Tibial nerve (tissue), 4 donors: ENCODE measurements around the gene SYNGAP1. TPM values are rescaled to one million over a fixed set of nuclear protein-coding genes. Genes with fewer than 3 reads are reported as not detected.

ENCODE experiments used
- DNase-seq, 2 donors: peaks; one replicate each; pipeline ENCODE4 v3.0.0-alpha.2; 2019; ENCODE audit warnings: low spot score in 2 of 2
- H3K27ac ChIP-seq, 4 donors: fragments of 200-600 bp; sonication (generic) in 3 of 4; one replicate each; pipeline ENCODE4 v1.5.1; 2017 to 2019; ENCODE audit warnings: mild to moderate bottlenecking in 1 of 4
- H3K27me3 ChIP-seq, 2 donors: fragments of 200-600 bp; sonication (generic) in 1 of 2; one replicate each; pipeline versions ENCODE4 v1.5.1 to v1.6.0; 2017 to 2019
- H3K36me3 ChIP-seq, 3 donors: fragments of 200-600 bp; sonication (generic); one replicate each; pipeline ENCODE4 v1.5.1; 2018 to 2019
- H3K4me1 ChIP-seq, 4 donors: fragments of 200-600 bp; sonication (generic) in 3 of 4; one replicate each; pipeline ENCODE4 v1.5.1; 2017 to 2019
- H3K4me3 ChIP-seq, 4 donors: fragments of 200-600 bp; sonication (generic) in 3 of 4; one replicate each; pipeline ENCODE4 v1.5.1; 2017 to 2019; ENCODE audit warnings: mild to moderate bottlenecking in 1 of 4, moderate library complexity in 1 of 4
- H3K9me3 ChIP-seq, 4 donors: fragments of 200-600 bp; sonication (generic) in 3 of 4; one replicate each; pipeline ENCODE4 v1.5.1; 2017 to 2019
- EP300 ChIP-seq, 2 donors: sonication (generic); formaldehyde crosslinking; IDR thresholded peaks; one replicate each; pipeline ENCODE4 v1.6.1; 2017; ENCODE audit warnings: antibody characterized with exemption in 2 of 2, mild to moderate bottlenecking in 1 of 2
- POLR2A ChIP-seq, 2 donors: fragments of 450-650 bp; IDR thresholded peaks; one replicate each; pipeline ENCODE4 v1.6.1; 2017; ENCODE audit warnings: antibody characterized with exemption in 2 of 2, mild to moderate bottlenecking in 2 of 2, moderate library complexity in 2 of 2
- WGBS, 2 donors: methylation state at CpG; one replicate each; pipeline ENCODE4 v1.1.5; 2018; 5-methylcytosine and 5-hydroxymethylcytosine counted together
- total RNA-seq, 4 donors: library from RNA; depleted of rRNA; stranded (reverse); fragments of >200 nt; gene quantifications; one replicate each; pipeline ENCODE4 v1.1.0, GENCODE V29; 2016
- TF ChIP-seq, protein P1 (sequence below), 5 experiments: fragments of 200-600 bp in 3 of 5; fragments of 450-650 bp in 2 of 5; sonication (generic) in 3 of 5; IDR thresholded peaks; one replicate each; pipeline ENCODE4 v1.5.1; 2016 to 2019; ENCODE audit warnings: antibody characterized with exemption in 5 of 5, mild to moderate bottlenecking in 3 of 5, moderate library complexity in 2 of 5

SYNGAP1 gene
- total RNA-seq, 4 donors from 2014 or later, result 13.0 to 29.7 (median 19.2) TPM

DNA sequence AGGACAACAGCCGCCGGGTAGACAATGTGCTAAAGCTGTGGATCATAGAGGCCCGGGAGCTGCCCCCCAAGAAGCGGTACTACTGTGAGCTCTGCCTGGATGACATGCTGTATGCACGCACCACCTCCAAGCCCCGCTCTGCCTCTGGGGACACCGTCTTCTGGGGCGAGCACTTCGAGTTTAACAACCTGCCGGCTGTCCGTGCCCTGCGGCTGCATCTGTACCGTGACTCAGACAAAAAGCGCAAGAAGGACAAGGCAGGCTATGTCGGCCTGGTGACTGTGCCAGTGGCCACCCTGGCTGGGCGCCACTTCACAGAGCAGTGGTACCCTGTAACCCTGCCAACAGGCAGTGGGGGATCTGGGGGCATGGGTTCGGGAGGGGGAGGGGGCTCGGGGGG, 17.8 kb downstream of the SYNGAP1 start:
- Histone ChIP-seq H3K27ac (no peak overlapping the region), H3K4me3 (no peak overlapping the region), H3K27me3 (no peaks in the 10 kb centered on the region), H3K9me3 (no peaks in the 10 kb centered on the region), H3K4me1 (peaks cover 0 to 12% (median 0%) of the 10 kb centered on the region in 4 donors), H3K36me3 (peaks cover 4 to 83% (median 11%) of the 10 kb centered on the region in 3 donors)
- 94% methylated on average over 17 to 18 of the region's 18 CpGs for WGBS, 2 donors
- TF ChIP-seq, protein P1, sequence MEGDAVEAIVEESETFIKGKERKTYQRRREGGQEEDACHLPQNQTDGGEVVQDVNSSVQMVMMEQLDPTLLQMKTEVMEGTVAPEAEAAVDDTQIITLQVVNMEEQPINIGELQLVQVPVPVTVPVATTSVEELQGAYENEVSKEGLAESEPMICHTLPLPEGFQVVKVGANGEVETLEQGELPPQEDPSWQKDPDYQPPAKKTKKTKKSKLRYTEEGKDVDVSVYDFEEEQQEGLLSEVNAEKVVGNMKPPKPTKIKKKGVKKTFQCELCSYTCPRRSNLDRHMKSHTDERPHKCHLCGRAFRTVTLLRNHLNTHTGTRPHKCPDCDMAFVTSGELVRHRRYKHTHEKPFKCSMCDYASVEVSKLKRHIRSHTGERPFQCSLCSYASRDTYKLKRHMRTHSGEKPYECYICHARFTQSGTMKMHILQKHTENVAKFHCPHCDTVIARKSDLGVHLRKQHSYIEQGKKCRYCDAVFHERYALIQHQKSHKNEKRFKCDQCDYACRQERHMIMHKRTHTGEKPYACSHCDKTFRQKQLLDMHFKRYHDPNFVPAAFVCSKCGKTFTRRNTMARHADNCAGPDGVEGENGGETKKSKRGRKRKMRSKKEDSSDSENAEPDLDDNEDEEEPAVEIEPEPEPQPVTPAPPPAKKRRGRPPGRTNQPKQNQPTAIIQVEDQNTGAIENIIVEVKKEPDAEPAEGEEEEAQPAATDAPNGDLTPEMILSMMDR (IDR thresholded peaks at IDR 0.05), result no peak
- TF ChIP-seq POLR2A (IDR thresholded peaks at IDR 0.05), result no peak
- no peak for TF ChIP-seq EP300 (IDR thresholded peaks at IDR 0.05)
- DNase-seq, result no peak

DNA sequence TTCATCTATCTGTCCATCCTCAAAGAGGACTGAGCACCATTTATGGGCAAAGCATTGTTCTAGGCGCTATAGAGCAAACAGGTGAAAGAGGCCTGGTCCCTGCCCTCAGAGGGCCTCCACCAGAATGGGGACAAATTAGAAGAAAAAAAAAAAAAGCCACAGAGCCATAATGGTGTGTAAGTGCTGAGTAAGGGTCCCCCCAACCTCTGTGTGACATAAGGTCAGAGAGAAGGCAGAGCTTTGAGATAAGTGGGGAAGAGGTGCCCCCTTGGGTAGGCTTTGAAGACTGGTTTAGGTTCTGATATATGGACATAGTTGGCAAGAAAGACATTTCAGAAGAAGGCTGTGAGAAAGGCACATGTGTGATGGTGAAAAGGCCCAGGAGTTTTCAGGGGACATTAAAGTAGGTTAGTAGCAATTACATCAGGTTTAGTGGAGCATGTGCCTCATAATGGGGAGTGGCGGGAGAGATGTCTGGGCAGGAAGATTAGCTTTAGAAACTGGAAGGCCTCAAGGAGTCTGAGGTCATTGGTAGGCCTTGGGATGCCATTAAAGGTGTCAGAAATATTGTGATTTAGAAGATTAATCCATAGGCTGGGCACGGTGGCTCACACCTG, 19.2 kb downstream of the SYNGAP1 start:
- WGBS, 2 donors, result 94 to 96% methylated on average over 3 of the region's 3 CpGs
- peaks cover 4 to 89% (median 11%) of the 10 kb centered on the region in 3 donors for H3K36me3 ChIP-seq

DNA sequence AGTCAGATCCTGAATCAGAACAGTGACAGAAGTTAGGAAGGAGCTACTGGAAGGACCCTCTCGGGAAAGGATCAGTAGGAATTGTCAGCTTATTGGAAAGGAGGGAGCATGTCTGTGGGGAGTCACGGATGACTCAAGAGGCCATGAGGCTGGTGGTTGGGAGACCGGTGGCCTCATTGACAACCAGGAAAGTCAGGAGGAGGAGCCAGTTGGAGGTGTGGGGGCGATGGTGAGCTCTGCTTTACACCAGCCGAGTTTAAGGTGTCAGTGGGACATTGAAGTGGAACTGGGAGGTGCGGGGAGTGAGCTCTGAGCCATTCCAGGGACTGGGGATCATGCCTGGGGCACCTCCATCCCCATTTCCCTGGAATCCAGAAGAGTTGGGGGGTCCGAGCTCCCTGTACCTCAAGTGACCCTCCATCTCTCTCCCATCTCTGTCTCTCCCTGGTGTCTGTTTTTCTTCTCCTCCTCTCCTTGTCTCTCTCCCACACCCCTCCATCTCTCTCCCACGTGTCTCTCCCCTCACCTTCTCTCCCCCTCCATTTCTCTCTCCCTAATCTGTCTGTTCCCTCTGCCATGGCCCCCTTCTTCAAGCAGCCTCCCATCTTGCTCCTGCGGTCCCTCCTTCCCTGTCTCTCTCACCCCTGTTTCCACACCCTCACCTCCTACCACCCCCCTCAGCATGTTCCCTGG, 20.2 kb downstream of the SYNGAP1 start:
- H3K9me3 ChIP-seq, result no peaks in the 10 kb centered on the region
- DNase-seq, result no peak
- WGBS, 2 donors, result 64 to 72% methylated on average over 9 of the region's 9 CpGs
- no peaks in the 10 kb centered on the region for H3K27me3 ChIP-seq
- peaks cover 4 to 97% (median 11%) of the 10 kb centered on the region in 3 donors for H3K36me3 ChIP-seq
- TF ChIP-seq, protein P1 (IDR thresholded peaks at IDR 0.05), result no peak
- TF ChIP-seq POLR2A (IDR thresholded peaks at IDR 0.05) (no peak), EP300 (IDR thresholded peaks at IDR 0.05) (no peak)
- H3K4me3 ChIP-seq, result no peak overlapping the region
- no peaks in the 10 kb centered on the region for H3K4me1 ChIP-seq
- H3K27ac ChIP-seq, result no peak overlapping the region

More for the DNA sequence above, 19.2 kb downstream of the SYNGAP1 start:
- no peak overlapping the region for H3K4me3 ChIP-seq
- no peak for DNase-seq
- H3K4me1 ChIP-seq, result no peaks in the 10 kb centered on the region
- no peaks in the 10 kb centered on the region for H3K27me3 ChIP-seq
- H3K27ac ChIP-seq, result no peak overlapping the region
- H3K9me3 ChIP-seq, result no peaks in the 10 kb centered on the region
- TF ChIP-seq, protein P1 (IDR thresholded peaks at IDR 0.05), result no peak
- TF ChIP-seq POLR2A (IDR thresholded peaks at IDR 0.05), result no peak
- no peak for TF ChIP-seq EP300 (IDR thresholded peaks at IDR 0.05)

DNA sequence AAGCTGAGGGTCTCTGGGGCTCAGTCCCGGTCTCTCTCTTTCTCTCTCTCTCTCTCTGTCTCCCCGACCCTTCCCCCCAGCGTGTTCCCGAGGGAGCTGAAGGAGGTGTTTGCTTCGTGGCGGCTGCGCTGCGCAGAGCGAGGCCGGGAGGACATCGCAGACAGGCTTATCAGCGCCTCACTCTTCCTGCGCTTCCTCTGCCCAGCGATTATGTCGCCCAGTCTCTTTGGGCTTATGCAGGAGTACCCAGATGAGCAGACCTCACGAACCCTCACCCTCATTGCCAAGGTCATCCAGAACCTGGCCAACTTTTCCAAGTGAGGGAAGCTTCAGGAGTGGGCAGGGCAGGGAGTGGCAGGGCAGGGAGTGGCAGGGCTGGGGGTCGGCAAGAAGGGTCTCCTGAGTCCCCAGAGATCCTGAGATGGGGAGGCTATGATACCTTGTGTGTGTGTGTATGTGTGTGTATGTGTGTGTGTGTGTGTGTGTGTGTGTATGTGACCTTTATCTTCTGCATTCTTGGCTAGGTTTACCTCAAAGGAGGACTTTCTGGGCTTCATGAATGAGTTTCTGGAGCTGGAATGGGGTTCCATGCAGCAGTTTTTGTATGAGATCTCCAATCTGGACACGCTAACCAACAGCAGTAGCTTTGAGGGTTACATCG, 20.9 kb downstream of the SYNGAP1 start:
- no peaks in the 10 kb centered on the region for H3K27me3 ChIP-seq
- no peaks in the 10 kb centered on the region for H3K4me1 ChIP-seq
- no peaks in the 10 kb centered on the region for H3K9me3 ChIP-seq
- DNase-seq, result no peak
- WGBS, 2 donors, result 81 to 83% methylated on average over 19 of the region's 19 CpGs
- peaks cover 4 to 96% (median 4%) of the 10 kb centered on the region in 3 donors for H3K36me3 ChIP-seq
- no peak overlapping the region for H3K4me3 ChIP-seq
- TF ChIP-seq, protein P1 (IDR thresholded peaks at IDR 0.05), result no peak
- TF ChIP-seq EP300 (IDR thresholded peaks at IDR 0.05) (no peak), POLR2A (IDR thresholded peaks at IDR 0.05) (no peak)
- no peak overlapping the region for H3K27ac ChIP-seq

DNA sequence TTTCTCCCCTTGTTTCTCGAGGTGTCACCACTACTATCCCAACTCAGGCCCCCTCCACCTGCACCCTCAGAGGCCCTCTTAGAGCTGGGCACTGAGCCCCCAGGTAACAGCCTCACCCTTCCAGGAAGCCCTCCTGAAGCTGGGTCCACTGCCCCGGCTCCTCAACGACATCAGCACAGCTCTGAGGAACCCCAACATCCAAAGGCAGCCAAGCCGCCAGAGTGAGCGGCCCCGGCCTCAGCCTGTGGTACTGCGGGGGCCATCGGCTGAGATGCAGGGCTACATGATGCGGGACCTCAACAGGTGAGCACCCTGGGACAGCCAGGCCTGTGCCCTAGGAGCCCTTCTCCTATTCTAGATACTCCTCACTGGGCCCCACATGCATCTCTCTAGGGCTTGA, 21.6 kb downstream of the SYNGAP1 start:
- 83 to 93% methylated on average over 8 to 9 of the region's 9 CpGs for WGBS, 2 donors
- peaks cover 4 to 96% (median 4%) of the 10 kb centered on the region in 3 donors for H3K36me3 ChIP-seq

More for the DNA sequence above, 21.6 kb downstream of the SYNGAP1 start:
- Histone ChIP-seq H3K27me3 (no peaks in the 10 kb centered on the region), H3K4me3 (no peak overlapping the region), H3K27ac (no peak overlapping the region), H3K4me1 (no peaks in the 10 kb centered on the region), H3K9me3 (no peaks in the 10 kb centered on the region)
- TF ChIP-seq, protein P1 (IDR thresholded peaks at IDR 0.05), result no peak
- TF ChIP-seq POLR2A (IDR thresholded peaks at IDR 0.05), result no peak
- no peak for DNase-seq
